ENCODE data around the gene PITRM1.

GRCh38 chr10:3201796-3202195, 29.2 kb upstream of the PITRM1 start:
- TF ChIP-seq EZH2 (IDR thresholded peaks at IDR 0.05; ENCODE audit: insufficient read depth, poor library complexity, severe bottlenecking): no peak
- no peak for TF ChIP-seq EZH2phosphoT487 (IDR thresholded peaks at IDR 0.05; ENCODE audit: insufficient read depth, low read depth)
